Measurements from ENCODE around the gene CCM2L.

CCM2L gene

GRCh38 chr20:31992086-31992485 is 18.2 kb upstream of the CCM2L start:
- DNase-seq (ENCODE audit: low read depth in 2 of 3, low spot score in 2 of 3): no peak

- no peak for DNase-seq (ENCODE audit: low read depth in 2 of 3, low spot score in 2 of 3)
Measured at GRCh38 chr20:31996996-31997395, 13.2 kb upstream of the CCM2L start.

- DNase-seq (ENCODE audit: low read depth in 2 of 3, low spot score in 2 of 3): no peak
Measured at GRCh38 chr20:31998246-31998645, 12.0 kb upstream of the CCM2L start.

- DNase-seq (ENCODE audit: low read depth in 2 of 3, low spot score in 2 of 3): no peak
Measured at GRCh38 chr20:32003325-32003724, 6.9 kb upstream of the CCM2L start.

GRCh38 chr20:32004963-32005362 is 5.3 kb upstream of the CCM2L start:
- DNase-seq (ENCODE audit: low read depth in 2 of 3, low spot score in 2 of 3): no peak

- DNase-seq (ENCODE audit: low read depth in 2 of 3, low spot score in 2 of 3): no peak
Measured at GRCh38 chr20:32006053-32006452, 4.2 kb upstream of the CCM2L start.

- DNase-seq (ENCODE audit: low read depth in 2 of 3, low spot score in 2 of 3): no peak
Measured at GRCh38 chr20:32006841-32007786, 3.1 kb upstream of the CCM2L start.

GRCh38 chr20:32007787-32008616 is 2.2 kb upstream of the CCM2L start:
- DNase-seq (ENCODE audit: low read depth in 2 of 3, low spot score in 2 of 3): no peak

GRCh38 chr20:32009564-32009963 is 674 bp upstream of the CCM2L start:
- no peak for DNase-seq (ENCODE audit: low read depth in 2 of 3, low spot score in 2 of 3)

- DNase-seq (ENCODE audit: low read depth in 2 of 3, low spot score in 2 of 3): no peak
Measured at GRCh38 chr20:32010666-32011065, 428 bp downstream of the CCM2L start.

- DNase-seq (ENCODE audit: low read depth in 2 of 3, low spot score in 2 of 3): no peak
Measured at GRCh38 chr20:32012159-32012688, 2.0 kb downstream of the CCM2L start.

- DNase-seq (ENCODE audit: low read depth in 2 of 3, low spot score in 2 of 3): no peak
Measured at GRCh38 chr20:32013326-32013725, 3.1 kb downstream of the CCM2L start.

GRCh38 chr20:32017711-32018251 is 7.5 kb downstream of the CCM2L start:
- DNase-seq (ENCODE audit: low read depth in 2 of 3, low spot score in 2 of 3): no peak

GRCh38 chr20:32018269-32019155 is 8.3 kb downstream of the CCM2L start:
- DNase-seq (ENCODE audit: low read depth in 2 of 3, low spot score in 2 of 3): no peak

GRCh38 chr20:32019156-32019510 is 8.9 kb downstream of the CCM2L start:
- DNase-seq (ENCODE audit: low read depth in 2 of 3, low spot score in 2 of 3): no peak

GRCh38 chr20:32019563-32020463 is 9.6 kb downstream of the CCM2L start:
- DNase-seq (ENCODE audit: low read depth in 2 of 3, low spot score in 2 of 3): no peak

- DNase-seq (ENCODE audit: low read depth in 2 of 3, low spot score in 2 of 3): no peak
Measured at GRCh38 chr20:32021091-32021490, 10.9 kb downstream of the CCM2L start.

- no peak for DNase-seq (ENCODE audit: low read depth in 2 of 3, low spot score in 2 of 3)
Measured at GRCh38 chr20:32024683-32025295, 14.6 kb downstream of the CCM2L start.

GRCh38 chr20:32027643-32028042 is 17.4 kb downstream of the CCM2L start:
- DNase-seq (ENCODE audit: low read depth in 2 of 3, low spot score in 2 of 3): no peak
